Endothelial cell of umbilical vein (primary cell): ENCODE measurements around the gene AKAIN1.

Source experiments
- EZH2 ChIP-seq: IDR thresholded peaks from 2 replicates; pipeline ENCODE4 v1.6.1; 2012; ENCODE audit warnings: borderline replicate concordance, low read depth, mild to moderate bottlenecking, moderate library complexity, low read length, inconsistent platforms; ENCODE audit not compliant: severe bottlenecking
- FOS ChIP-seq: IDR thresholded peaks from 2 replicates; pipeline ENCODE4 v1.6.1; 2011; ENCODE audit warnings: mild to moderate bottlenecking, low read length, moderate library complexity, borderline replicate concordance; ENCODE audit not compliant: insufficient read depth
- JUN ChIP-seq: IDR thresholded peaks from 2 replicates; pipeline ENCODE4 v1.6.1; 2011; ENCODE audit warnings: borderline replicate concordance, low read depth; ENCODE audit not compliant: insufficient read length, insufficient read depth
- MYC ChIP-seq: IDR thresholded peaks from one replicate; pipeline ENCODE4 v1.6.1; 2011; ENCODE audit warnings: mild to moderate bottlenecking, low read depth, low read length
- POLR2A ChIP-seq: IDR thresholded peaks from 2 replicates; pipeline ENCODE4 v1.6.1; 2012; ENCODE audit warnings: low read depth, mild to moderate bottlenecking, control low read depth, low read length
- POLR2AphosphoS5 ChIP-seq: IDR thresholded peaks from 2 replicates; pipeline ENCODE4 v1.6.1; 2012; ENCODE audit warnings: low read depth, mild to moderate bottlenecking, control low read depth, low read length, moderate library complexity; ENCODE audit not compliant: insufficient read depth
- TF ChIP-seq, protein P1 (sequence below), 2 donors: IDR thresholded peaks; 1 replicate in 1 of 2; 2 replicates in 1 of 2; pipeline ENCODE4 v1.5.1; 2011; ENCODE audit warnings: low read length in 2 of 2, mild to moderate bottlenecking in 2 of 2, moderate library complexity in 2 of 2, control low read depth in 1 of 2, inconsistent platforms in 1 of 2, low read depth in 1 of 2; ENCODE audit not compliant: insufficient read depth in 1 of 2; ENCODE audit errors: extremely low read depth in 1 of 2
- TF ChIP-seq, protein P2 (sequence below): IDR thresholded peaks from 2 replicates; pipeline ENCODE4 v1.6.1; 2011; ENCODE audit not compliant: insufficient read depth, insufficient read length

DNA sequence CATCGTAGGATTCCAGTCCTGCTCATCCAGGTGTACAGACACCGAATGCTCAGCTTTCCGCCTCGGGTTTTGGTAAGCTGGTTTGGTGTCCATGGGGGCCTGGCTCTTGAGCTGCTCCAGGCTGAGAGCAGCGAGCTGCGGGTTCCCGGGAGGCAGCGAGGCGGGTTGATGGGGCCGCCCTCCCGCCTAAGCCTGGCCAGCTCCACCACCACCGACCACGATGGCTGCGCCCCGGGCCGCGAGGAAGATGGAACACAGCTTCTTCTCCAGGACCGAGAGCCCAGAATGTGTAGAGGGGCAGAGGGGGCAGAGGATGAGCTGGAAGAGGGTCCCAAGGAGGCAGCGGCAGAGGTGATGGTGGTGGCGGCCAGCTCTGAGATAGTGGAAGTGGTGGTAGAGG is 64.1 kb downstream of the AKAIN1 start:
- TF ChIP-seq JUN (no peak), POLR2A (no peak), EZH2 (no peak), MYC (no peak), POLR2AphosphoS5 (no peak), FOS (no peak)
- TF ChIP-seq, protein P1, sequence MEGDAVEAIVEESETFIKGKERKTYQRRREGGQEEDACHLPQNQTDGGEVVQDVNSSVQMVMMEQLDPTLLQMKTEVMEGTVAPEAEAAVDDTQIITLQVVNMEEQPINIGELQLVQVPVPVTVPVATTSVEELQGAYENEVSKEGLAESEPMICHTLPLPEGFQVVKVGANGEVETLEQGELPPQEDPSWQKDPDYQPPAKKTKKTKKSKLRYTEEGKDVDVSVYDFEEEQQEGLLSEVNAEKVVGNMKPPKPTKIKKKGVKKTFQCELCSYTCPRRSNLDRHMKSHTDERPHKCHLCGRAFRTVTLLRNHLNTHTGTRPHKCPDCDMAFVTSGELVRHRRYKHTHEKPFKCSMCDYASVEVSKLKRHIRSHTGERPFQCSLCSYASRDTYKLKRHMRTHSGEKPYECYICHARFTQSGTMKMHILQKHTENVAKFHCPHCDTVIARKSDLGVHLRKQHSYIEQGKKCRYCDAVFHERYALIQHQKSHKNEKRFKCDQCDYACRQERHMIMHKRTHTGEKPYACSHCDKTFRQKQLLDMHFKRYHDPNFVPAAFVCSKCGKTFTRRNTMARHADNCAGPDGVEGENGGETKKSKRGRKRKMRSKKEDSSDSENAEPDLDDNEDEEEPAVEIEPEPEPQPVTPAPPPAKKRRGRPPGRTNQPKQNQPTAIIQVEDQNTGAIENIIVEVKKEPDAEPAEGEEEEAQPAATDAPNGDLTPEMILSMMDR (IDR thresholded peaks at IDR 0.05; ENCODE audit: extremely low read depth in 1 of 2, insufficient read depth in 1 of 2, low read depth in 1 of 2, low read length in 2 of 2): no peak
- TF ChIP-seq, protein P2, sequence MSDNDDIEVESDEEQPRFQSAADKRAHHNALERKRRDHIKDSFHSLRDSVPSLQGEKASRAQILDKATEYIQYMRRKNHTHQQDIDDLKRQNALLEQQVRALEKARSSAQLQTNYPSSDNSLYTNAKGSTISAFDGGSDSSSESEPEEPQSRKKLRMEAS: no peak
